Choroid plexus epithelial cell (primary cell): ENCODE data around the gene PARD3B.
A peak's percentile ranks its signal among the peaks of the same experiment; 100 is the strongest.

Source experiments
- DNase-seq: peaks from one replicate; pipeline ENCODE4 v3.0.0-alpha.2; 2010; ENCODE audit warnings: low read depth
- H3K4me3 ChIP-seq: 2 replicates; pipeline ENCODE4 v1.5.1; 2011; ENCODE audit warnings: low read depth, mild to moderate bottlenecking, control low read depth, low read length, moderate library complexity
- CTCF ChIP-seq: conservative IDR thresholded peaks from 2 replicates; pipeline ENCODE4 v1.5.1; 2011; ENCODE audit warnings: low read depth, mild to moderate bottlenecking, control low read depth, inconsistent platforms, low read length, moderate library complexity

PARD3B gene

GRCh38 chr2:204753841-204754240, 208.6 kb downstream of the PARD3B start:
- no peak overlapping the region for H3K4me3 ChIP-seq
- peak; percentile 73 for DNase-seq
- TF ChIP-seq CTCF = no peak

- no peak for DNase-seq
- no peak overlapping the region for H3K4me3 ChIP-seq
- no peak for TF ChIP-seq CTCF
Observed at GRCh38 chr2:204754898-204755297, 209.6 kb downstream of the PARD3B start.

DNA sequence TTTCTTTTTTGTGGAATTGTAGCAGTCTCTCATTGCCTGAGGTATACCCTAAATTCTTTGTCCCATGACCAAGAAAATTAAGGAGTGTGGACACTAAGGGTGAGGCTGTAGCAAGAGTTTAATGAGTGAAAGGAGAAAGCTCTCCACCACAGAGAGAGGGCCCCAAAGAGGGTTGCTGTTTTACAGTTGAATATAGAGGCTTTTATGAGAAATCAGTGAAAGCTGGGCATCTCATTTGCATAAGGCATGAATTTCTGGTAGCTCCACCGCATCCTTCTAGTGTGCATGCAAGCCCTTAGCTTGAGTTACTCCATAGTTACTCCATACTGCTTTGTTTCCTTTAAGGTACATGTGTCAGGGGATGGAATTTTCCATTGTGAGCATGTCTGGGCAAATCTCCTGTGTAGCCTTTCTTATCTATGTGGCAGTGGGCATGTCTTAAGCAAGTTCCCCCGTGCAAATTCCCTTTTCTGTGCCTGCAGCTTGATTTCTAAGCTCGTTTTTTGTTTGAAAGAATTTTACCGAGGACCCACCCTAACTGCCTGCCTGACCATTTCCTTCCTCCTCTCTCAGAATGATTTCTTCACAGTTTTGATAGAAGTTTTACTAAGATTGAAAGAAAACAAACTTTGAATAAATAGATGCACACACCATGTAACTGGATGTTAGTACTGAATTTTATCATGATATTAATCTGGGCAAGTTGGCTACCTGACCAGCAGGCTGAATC, 218.9 kb downstream of the PARD3B start:
- no peak for DNase-seq
- TF ChIP-seq CTCF = no peak
- H3K4me3 ChIP-seq = no peak overlapping the region

- no peak for DNase-seq
- no peak for TF ChIP-seq CTCF
- no peak overlapping the region for H3K4me3 ChIP-seq
Observed at GRCh38 chr2:204770735-204771134, 225.5 kb downstream of the PARD3B start.

DNA sequence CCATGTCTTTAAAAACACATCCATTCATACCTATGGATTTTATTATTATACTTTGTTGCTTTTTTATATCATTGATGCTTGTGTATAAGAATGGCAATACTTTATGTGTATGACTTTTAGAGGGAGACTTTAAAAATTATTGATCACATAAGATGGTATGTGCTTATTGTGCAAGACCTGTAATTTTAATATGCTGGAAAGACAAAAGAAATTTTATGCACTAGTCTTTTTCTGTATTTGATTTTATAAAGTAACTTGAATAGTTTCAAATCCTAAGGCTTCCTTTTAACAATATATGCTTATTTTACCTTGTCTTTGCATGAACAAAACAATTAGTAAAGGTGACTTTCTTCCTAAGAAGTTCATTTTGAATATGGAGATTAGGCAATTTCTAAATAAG, 226.4 kb downstream of the PARD3B start:
- H3K4me3 ChIP-seq = no peak overlapping the region
- no peak for TF ChIP-seq CTCF
- DNase-seq = no peak

GRCh38 chr2:204772546-204772945, 227.3 kb downstream of the PARD3B start:
- no peak for TF ChIP-seq CTCF
- DNase-seq = no peak
- H3K4me3 ChIP-seq = no peak overlapping the region

DNA sequence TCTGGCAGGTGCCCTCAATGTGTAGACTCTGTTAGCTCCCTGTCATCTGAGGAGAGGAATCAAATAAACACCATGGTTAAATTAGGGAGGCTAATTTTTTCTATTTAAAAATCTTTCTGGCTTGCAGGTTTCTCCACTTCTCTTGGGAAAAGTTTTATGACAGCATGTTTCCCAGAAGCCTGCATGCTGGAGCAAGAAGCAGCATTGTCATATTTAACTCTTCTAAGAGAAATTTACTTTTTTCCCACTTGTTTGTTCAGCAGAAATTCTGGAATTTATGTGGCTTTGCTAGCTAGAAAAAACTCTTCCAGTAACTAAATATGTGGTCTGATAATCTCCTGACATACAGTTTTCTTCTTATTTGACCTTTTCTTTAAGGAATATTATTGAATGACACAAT, 230.5 kb downstream of the PARD3B start:
- no peak overlapping the region for H3K4me3 ChIP-seq
- no peak for DNase-seq
- no peak for TF ChIP-seq CTCF
